ENCODE results near the gene BYSL. TPM values are rescaled to one million over a fixed set of nuclear protein-coding genes. Genes with fewer than 3 reads are reported as not detected.

Gene BYSL
- total and polyA plus RNA-seq, 7 experiments from 2014 or later, result 3.9 to 35.7 (median 6.6) TPM

Other genes starting within 250 kb of the BYSL start
- 10 to 100 TPM in 3 of 5 experiments, 1 to 10 TPM in 2; 7.4 to 39.9 (median 11.8) TPM for gene TFEB, start 185.9 kb upstream of the BYSL start, total RNA-seq
- 1 to 10 TPM; 2.4 to 6.0 TPM for gene TFEB, start 185.9 kb upstream of the BYSL start, polyA plus RNA-seq
- not detected for gene PGC, start 174.1 kb upstream of the BYSL start, total RNA-seq
- not detected for gene PGC, start 174.1 kb upstream of the BYSL start, polyA plus RNA-seq
- gene FRS3, start 141.6 kb upstream of the BYSL start, total RNA-seq, result 10 to 100 TPM in 1 of 5 experiments, 1 to 10 TPM in 4; 5.1 to 10.6 (median 5.5) TPM
- gene FRS3, start 141.6 kb upstream of the BYSL start, polyA plus RNA-seq, result 1 to 10 TPM; 1.9 to 2.4 TPM
- under 1 TPM in 1 of 5 experiments, not detected in 4; 0.61 TPM for gene PRICKLE4, start 140.7 kb upstream of the BYSL start, total RNA-seq
- gene PRICKLE4, start 140.7 kb upstream of the BYSL start, polyA plus RNA-seq, result not detected
- 100 to 1,000 TPM; 114 to 193 (median 128) TPM for gene TOMM6, start 133.8 kb upstream of the BYSL start, total RNA-seq
- gene TOMM6, start 133.8 kb upstream of the BYSL start, polyA plus RNA-seq, result 100 to 1,000 TPM; 391 to 449 TPM
- gene USP49, start 26.1 kb upstream of the BYSL start, total RNA-seq, result 1 to 10 TPM; 1.8 to 6.0 (median 3.1) TPM
- gene USP49, start 26.1 kb upstream of the BYSL start, polyA plus RNA-seq, result under 1 TPM; 0.44 to 0.61 TPM
- 10 to 100 TPM in 1 of 5 experiments, 1 to 10 TPM in 4; 4.5 to 21.7 (median 9.4) TPM for gene MED20, start 360 bp upstream of the BYSL start, total RNA-seq
- 1 to 10 TPM; 4.2 to 4.7 TPM for gene MED20, start 360 bp upstream of the BYSL start, polyA plus RNA-seq
- 100 to 1,000 TPM; 285 to 433 (median 313) TPM for gene CCND3, start 20.3 kb downstream of the BYSL start, total RNA-seq
- gene CCND3, start 20.3 kb downstream of the BYSL start, polyA plus RNA-seq, result 100 to 1,000 TPM; 474 to 764 TPM
- 10 to 100 TPM; 41.6 to 58.2 (median 50.8) TPM for gene TAF8, start 129.0 kb downstream of the BYSL start, total RNA-seq
- gene TAF8, start 129.0 kb downstream of the BYSL start, polyA plus RNA-seq, result 10 to 100 TPM; 23.3 to 24.6 TPM
- under 1 TPM in 1 of 5 experiments, not detected in 4; 0.07 TPM for gene C6orf132, start 221.1 kb downstream of the BYSL start, total RNA-seq
- not detected for gene C6orf132, start 221.1 kb downstream of the BYSL start, polyA plus RNA-seq

Data from naive thymus-derived CD4-positive, alpha-beta T cell (primary cell).